H1 (cell line): Measurements from ENCODE around the gene SPC24. TPM values are rescaled to one million over a fixed set of nuclear protein-coding genes. Genes with fewer than 3 reads are reported as not detected.

Source experiments
- BACH1 ChIP-seq: IDR thresholded peaks from 2 replicates; pipeline ENCODE4 v1.6.1; 2012; ENCODE audit warnings: low read length, improper control_type of control experiment
- HDAC6 ChIP-seq: IDR thresholded peaks from one replicate; pipeline ENCODE4 v1.7.1; 2012; ENCODE audit warnings: low read depth, mild to moderate bottlenecking, inconsistent platforms, low read length, moderate library complexity
- RXRA ChIP-seq: IDR thresholded peaks from 2 replicates; pipeline ENCODE4 v1.6.1; 2011; ENCODE audit warnings: low read depth, mild to moderate bottlenecking, low read length, moderate library complexity; ENCODE audit not compliant: insufficient read depth
- TEAD4 ChIP-seq: IDR thresholded peaks from 2 replicates; pipeline ENCODE4 v1.6.1; 2012; ENCODE audit warnings: low read depth, low read length, inconsistent platforms, mixed read lengths
- polyA plus RNA-seq, 7 experiments: library from polyadenylated mRNA; depleted of rRNA in 3 of 7; stranded (reverse) in 5 of 7; unstranded in 2 of 7; fragments of >200 nt in 5 of 7; fragments of 200-250 nt in 2 of 7; gene quantifications; 1 replicate in 5 of 7; 2 replicates in 1 of 7; 4 replicates in 1 of 7; pipeline versions ENCODE4 v1.2.1 to v1.2.3, GENCODE V29; 2011 to 2013; ENCODE audit warnings: missing spikeins in 2 of 7, mixed read lengths in 2 of 7
- total RNA-seq: library from RNA; stranded (reverse); fragmentation: NEBNext Ultra II Directional; extraction: Animal tissue kit (Norgen Biotek cat#: 25700); gene quantifications from 2 replicates; pipeline ENCODE4 v1.2.1, GENCODE V29; 2021

Gene SPC24
- total and polyA plus RNA-seq, 2 of the 8 experiments (the other 6 are each of a cell fraction or from before 2014, with no cell fraction given) = 17.7 to 42.4 TPM

GRCh38 chr19:11192957-11193939, 37.7 kb upstream of the SPC24 start (continued):
- no peak for TF ChIP-seq TEAD4
- TF ChIP-seq BACH1 = no peak
- TF ChIP-seq HDAC6 = no peak
- no peak for TF ChIP-seq RXRA
